Peyer's patch (tissue), 4 donors: ENCODE data around the gene MRPL37.

Experiments used
- POLR2A ChIP-seq, 2 donors: fragments of 450-650 bp; IDR thresholded peaks; one replicate each; pipeline ENCODE4 v1.5.1; 2017; ENCODE audit warnings: antibody characterized with exemption in 2 of 2, mild to moderate bottlenecking in 2 of 2, moderate library complexity in 2 of 2
- TF ChIP-seq, protein P1 (sequence below), 6 experiments: fragments of 450-650 bp in 4 of 6; fragments of 200-600 bp in 2 of 6; sonication (generic) in 1 of 6; IDR thresholded peaks; one replicate each; pipeline ENCODE4 v1.5.1; 2017 to 2019; ENCODE audit warnings: antibody characterized with exemption in 6 of 6, mild to moderate bottlenecking in 3 of 6, moderate library complexity in 1 of 6

DNA sequence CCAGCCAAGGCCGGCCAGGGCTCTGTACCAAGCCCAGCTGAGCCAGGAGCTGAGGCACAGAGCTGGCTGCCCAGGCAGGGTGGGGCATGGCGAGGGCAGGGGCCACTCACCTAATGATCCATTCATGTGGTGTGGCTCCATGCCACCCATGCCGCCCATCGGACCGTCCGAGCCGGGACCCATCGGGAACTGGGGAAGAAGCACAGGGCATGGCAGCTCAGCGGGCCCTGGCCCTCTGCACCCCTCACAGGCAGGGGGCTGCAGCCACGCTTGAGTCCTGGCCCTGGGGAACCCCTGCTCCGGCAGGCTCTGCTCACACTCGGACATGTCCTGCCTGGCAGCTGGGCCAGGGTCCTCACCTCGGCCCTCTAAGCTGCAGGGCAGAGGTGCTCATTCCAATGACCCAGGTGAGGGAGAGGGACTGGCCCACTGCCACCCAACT, 28.7 kb downstream of the MRPL37 start:
- no peak for TF ChIP-seq POLR2A (IDR thresholded peaks at IDR 0.05)
- TF ChIP-seq, protein P1, sequence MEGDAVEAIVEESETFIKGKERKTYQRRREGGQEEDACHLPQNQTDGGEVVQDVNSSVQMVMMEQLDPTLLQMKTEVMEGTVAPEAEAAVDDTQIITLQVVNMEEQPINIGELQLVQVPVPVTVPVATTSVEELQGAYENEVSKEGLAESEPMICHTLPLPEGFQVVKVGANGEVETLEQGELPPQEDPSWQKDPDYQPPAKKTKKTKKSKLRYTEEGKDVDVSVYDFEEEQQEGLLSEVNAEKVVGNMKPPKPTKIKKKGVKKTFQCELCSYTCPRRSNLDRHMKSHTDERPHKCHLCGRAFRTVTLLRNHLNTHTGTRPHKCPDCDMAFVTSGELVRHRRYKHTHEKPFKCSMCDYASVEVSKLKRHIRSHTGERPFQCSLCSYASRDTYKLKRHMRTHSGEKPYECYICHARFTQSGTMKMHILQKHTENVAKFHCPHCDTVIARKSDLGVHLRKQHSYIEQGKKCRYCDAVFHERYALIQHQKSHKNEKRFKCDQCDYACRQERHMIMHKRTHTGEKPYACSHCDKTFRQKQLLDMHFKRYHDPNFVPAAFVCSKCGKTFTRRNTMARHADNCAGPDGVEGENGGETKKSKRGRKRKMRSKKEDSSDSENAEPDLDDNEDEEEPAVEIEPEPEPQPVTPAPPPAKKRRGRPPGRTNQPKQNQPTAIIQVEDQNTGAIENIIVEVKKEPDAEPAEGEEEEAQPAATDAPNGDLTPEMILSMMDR (IDR thresholded peaks at IDR 0.05) = no peak
